COLO668 (cell line): ENCODE data around the gene BTBD9.
"Not testable (repeated sequence)": the region's sequence is repeated elsewhere in the genome, so short reads cannot be mapped to it uniquely, and the experiment has no call there.

Source experiments
- DNase-seq: peaks from one replicate; lab custom pipeline; 2025; ENCODE audit not compliant: unreplicated experiment; lab: John Stamatoyannopoulos, UW

The BTBD9 gene

GRCh38 chr6:38649744-38650143, 10.0 kb upstream of the BTBD9 start:
- no peak for DNase-seq

- DNase-seq: no peak
Measured at GRCh38 chr6:38648629-38649028, 8.9 kb upstream of the BTBD9 start.

- DNase-seq: no peak
Measured at GRCh38 chr6:38646166-38646878, 6.6 kb upstream of the BTBD9 start.

- no peak for DNase-seq
Measured at GRCh38 chr6:38644951-38645350, 5.2 kb upstream of the BTBD9 start.

- no peak for DNase-seq
Measured at GRCh38 chr6:38640216-38640909, 634 bp upstream of the BTBD9 start.

GRCh38 chr6:38638941-38639497, 710 bp downstream of the BTBD9 start:
- peak; percentile 34 for DNase-seq

- no peak for DNase-seq
Measured at GRCh38 chr6:38637756-38638155, 2.0 kb downstream of the BTBD9 start.

- DNase-seq: no peak
Measured at GRCh38 chr6:38636027-38636426, 3.7 kb downstream of the BTBD9 start.

GRCh38 chr6:38634518-38634917, 5.2 kb downstream of the BTBD9 start:
- no peak for DNase-seq

- no peak for DNase-seq
Measured at GRCh38 chr6:38632490-38632889, 7.2 kb downstream of the BTBD9 start.

GRCh38 chr6:38631186-38631783, 8.4 kb downstream of the BTBD9 start:
- DNase-seq: no peak

- DNase-seq: no peak
Measured at GRCh38 chr6:38625217-38625616, 14.5 kb downstream of the BTBD9 start.

- not testable (repeated sequence) for DNase-seq
Measured at GRCh38 chr6:38619342-38619741, 20.4 kb downstream of the BTBD9 start.

- DNase-seq: not testable (repeated sequence)
Measured at GRCh38 chr6:38618301-38618700, 21.4 kb downstream of the BTBD9 start.

GRCh38 chr6:38617856-38618255, 21.9 kb downstream of the BTBD9 start:
- no peak for DNase-seq

- no peak for DNase-seq
Measured at GRCh38 chr6:38612143-38612965, 27.4 kb downstream of the BTBD9 start.

- DNase-seq: no peak
Measured at GRCh38 chr6:38610050-38610625, 29.6 kb downstream of the BTBD9 start.

GRCh38 chr6:38604700-38605099, 35.0 kb downstream of the BTBD9 start:
- peak; percentile 16 for DNase-seq

- DNase-seq: no peak
Measured at GRCh38 chr6:38603966-38604365, 35.8 kb downstream of the BTBD9 start.

GRCh38 chr6:38603496-38603895, 36.2 kb downstream of the BTBD9 start:
- no peak for DNase-seq
